ENCODE results near the gene SWI5. TPM values are rescaled to one million over a fixed set of nuclear protein-coding genes. Genes with fewer than 3 reads are reported as not detected.
A peak's percentile ranks its signal among the peaks of the same experiment; 100 is the strongest.
"Not testable (repeated sequence)": the region's sequence is repeated elsewhere in the genome, so short reads cannot be mapped to it uniquely, and the experiment has no call there.

The SWI5 gene
- total and polyA plus RNA-seq, 5 donors from 2014 or later = 10.6 to 27.1 (median 20.9) TPM

- H3K4me3 ChIP-seq (ENCODE audit: low read depth, low read length) = peak within 1 kb of the TSS; percentile 83
These were observed 673 bp upstream of the SWI5 start, which contains the start of gene GOLGA2 for GRCh38 chr9:128275198-128276007. TSS of gene GOLGA2 (minus strand) at chr9:128276007. CDS start at chr9:128275976, 31 bp downstream.

GRCh38 chr9:128276574-128277270 is 646 bp downstream of the SWI5 start:
- Histone ChIP-seq H3K27me3 (ENCODE audit: control insufficient read depth, insufficient read depth, low read length) (no peaks in the 10 kb centered on the region), H3K9me3 (ENCODE audit: control insufficient read depth in 2 of 2, low read length in 2 of 2) (no peaks in the 10 kb centered on the region), H3K4me1 (ENCODE audit: control insufficient read depth, insufficient read depth, low read length, poor library complexity, severe bottlenecking) (peaks cover 20% of the 10 kb centered on the region), H3K36me3 (ENCODE audit: control insufficient read depth, insufficient read depth, low read length) (peaks cover 7% of the 10 kb centered on the region), H3K4me3 (ENCODE audit: low read depth, low read length) (peak overlapping the region; percentile 71), H3K27ac (ENCODE audit: insufficient read depth, low read length, poor library complexity, severe bottlenecking) (peak overlapping the region; percentile 82)
- no peak for DNase-seq
- Mint-ChIP-seq H3K27me3 (peaks cover 4% of the 10 kb centered on the region), H3K27ac (peak overlapping the region; percentile 96 to 98 (median 98)), H3K9me3 (peaks cover 0 to 2% (median 0%) of the 10 kb centered on the region in 7 donors), H3K4me3 (peak overlapping the region; percentile 97 to 99 (median 98)), H3K36me3 (peaks cover 9% of the 10 kb centered on the region), H3K4me1 (peaks cover 12 to 50% (median 31%) of the 10 kb centered on the region in 4 donors)
- ATAC-seq (ENCODE audit: low read depth in 2 of 2) = no peak

More at GRCh38 chr9:128275198-128276007, 673 bp upstream of the SWI5 start, which contains the start of gene GOLGA2:
- peak within 1 kb of the TSS; percentile 97 to 99 (median 98) for H3K4me3 Mint-ChIP-seq
- no peaks in the 10 kb centered on the region for H3K9me3 ChIP-seq (ENCODE audit: control insufficient read depth in 2 of 2, low read length in 2 of 2)
- peak; percentile 50 to 52 for ATAC-seq (ENCODE audit: low read depth in 2 of 2)
- peaks cover 0 to 2% (median 0%) of the 10 kb centered on the region in 7 donors for H3K9me3 Mint-ChIP-seq
- peaks cover 20% of the 10 kb centered on the region for H3K4me1 ChIP-seq (ENCODE audit: control insufficient read depth, insufficient read depth, low read length, poor library complexity, severe bottlenecking)
- H3K27me3 ChIP-seq (ENCODE audit: control insufficient read depth, insufficient read depth, low read length) = no peaks in the 10 kb centered on the region
- DNase-seq = peak in 1 of 3 donors; percentile 14
- H3K27me3 Mint-ChIP-seq = peaks cover 4% of the 10 kb centered on the region
- peaks cover 16% of the 10 kb centered on the region for H3K36me3 Mint-ChIP-seq
- peaks cover 7% of the 10 kb centered on the region for H3K36me3 ChIP-seq (ENCODE audit: control insufficient read depth, insufficient read depth, low read length)
- peak within 1 kb of the TSS; percentile 82 for H3K27ac ChIP-seq (ENCODE audit: insufficient read depth, low read length, poor library complexity, severe bottlenecking)
- peaks cover 6 to 52% (median 32%) of the 10 kb centered on the region in 4 donors for H3K4me1 Mint-ChIP-seq
- H3K27ac Mint-ChIP-seq = peak within 1 kb of the TSS; percentile 96 to 98 (median 98)

GRCh38 chr9:128279088-128280073 is 3.3 kb downstream of the SWI5 start:
- H3K9me3 Mint-ChIP-seq, H3K27me3 Mint-ChIP-seq: not testable (repeated sequence)

GRCh38 chr9:128280084-128280622 is 4.1 kb downstream of the SWI5 start:
- H3K27me3 ChIP-seq (ENCODE audit: control insufficient read depth, insufficient read depth, low read length) = no peaks in the 10 kb centered on the region
- H3K36me3 Mint-ChIP-seq = peaks cover 9% of the 10 kb centered on the region
- H3K36me3 ChIP-seq (ENCODE audit: control insufficient read depth, insufficient read depth, low read length) = no peaks in the 10 kb centered on the region
- peaks cover 12 to 32% (median 17%) of the 10 kb centered on the region in 4 donors for H3K4me1 Mint-ChIP-seq
- H3K4me3 ChIP-seq (ENCODE audit: low read depth, low read length) = no peak overlapping the region
- H3K9me3 ChIP-seq (ENCODE audit: control insufficient read depth in 2 of 2, low read length in 2 of 2) = no peaks in the 10 kb centered on the region
- DNase-seq = no peak
- H3K27ac Mint-ChIP-seq = no peak overlapping the region
- H3K27ac ChIP-seq (ENCODE audit: insufficient read depth, low read length, poor library complexity, severe bottlenecking) = no peak overlapping the region
- H3K9me3 Mint-ChIP-seq = peaks cover 0 to 2% (median 0%) of the 10 kb centered on the region in 7 donors
- peaks cover 12% of the 10 kb centered on the region for H3K4me1 ChIP-seq (ENCODE audit: control insufficient read depth, insufficient read depth, low read length, poor library complexity, severe bottlenecking)
- H3K4me3 Mint-ChIP-seq = peak overlapping the region in 2 of 4 donors; percentile 14 to 91
- no peak for ATAC-seq (ENCODE audit: low read depth in 2 of 2)
- H3K27me3 Mint-ChIP-seq = no peaks in the 10 kb centered on the region

More at GRCh38 chr9:128279088-128280073, 3.3 kb downstream of the SWI5 start:
- H3K4me3 Mint-ChIP-seq = peak overlapping the region in 3 of 4 donors; percentile 22 to 91 (median 86)
- H3K4me1 Mint-ChIP-seq = peaks cover 12 to 40% (median 22%) of the 10 kb centered on the region in 4 donors
- H3K27ac ChIP-seq (ENCODE audit: insufficient read depth, low read length, poor library complexity, severe bottlenecking); H3K27me3 ChIP-seq (ENCODE audit: control insufficient read depth, insufficient read depth, low read length); H3K9me3 ChIP-seq (ENCODE audit: control insufficient read depth in 2 of 2, low read length in 2 of 2); H3K4me3 ChIP-seq (ENCODE audit: low read depth, low read length); DNase-seq; ATAC-seq (ENCODE audit: low read depth in 2 of 2); H3K36me3 ChIP-seq (ENCODE audit: control insufficient read depth, insufficient read depth, low read length); H3K36me3 Mint-ChIP-seq: not testable (repeated sequence)
- peaks cover 20% of the 10 kb centered on the region for H3K4me1 ChIP-seq (ENCODE audit: control insufficient read depth, insufficient read depth, low read length, poor library complexity, severe bottlenecking)
- H3K27ac Mint-ChIP-seq = peak overlapping the region in 2 of 3 donors; percentile 33 to 60

- H3K4me3 Mint-ChIP-seq = no peak overlapping the region
- ATAC-seq (ENCODE audit: low read depth in 2 of 2) (no peak), DNase-seq (no peak)
- no peaks in the 10 kb centered on the region for H3K36me3 ChIP-seq (ENCODE audit: control insufficient read depth, insufficient read depth, low read length)
- H3K9me3 ChIP-seq (ENCODE audit: control insufficient read depth in 2 of 2, low read length in 2 of 2) = no peaks in the 10 kb centered on the region
- H3K27ac ChIP-seq (ENCODE audit: insufficient read depth, low read length, poor library complexity, severe bottlenecking) = no peak overlapping the region
- H3K36me3 Mint-ChIP-seq = peaks cover 13% of the 10 kb centered on the region
- H3K27me3 Mint-ChIP-seq = no peaks in the 10 kb centered on the region
- H3K27me3 ChIP-seq (ENCODE audit: control insufficient read depth, insufficient read depth, low read length) = no peaks in the 10 kb centered on the region
- H3K4me1 ChIP-seq (ENCODE audit: control insufficient read depth, insufficient read depth, low read length, poor library complexity, severe bottlenecking) = no peaks in the 10 kb centered on the region
- no peak overlapping the region for H3K4me3 ChIP-seq (ENCODE audit: low read depth, low read length)
- no peak overlapping the region for H3K27ac Mint-ChIP-seq
- peaks cover 3 to 14% (median 6%) of the 10 kb centered on the region in 4 donors for H3K4me1 Mint-ChIP-seq
- H3K9me3 Mint-ChIP-seq = peaks cover 0 to 2% (median 0%) of the 10 kb centered on the region in 7 donors
These were observed 6.4 kb downstream of the SWI5 start for GRCh38 chr9:128282500-128282899.

GRCh38 chr9:128285033-128285784 is 9.1 kb downstream of the SWI5 start:
- H3K27ac ChIP-seq (ENCODE audit: insufficient read depth, low read length, poor library complexity, severe bottlenecking) = no peak overlapping the region
- H3K4me1 ChIP-seq (ENCODE audit: control insufficient read depth, insufficient read depth, low read length, poor library complexity, severe bottlenecking) = no peaks in the 10 kb centered on the region
- Mint-ChIP-seq H3K4me3 (no peak overlapping the region), H3K27ac (no peak overlapping the region), H3K4me1 (peaks cover 0 to 5% (median under 1%) of the 10 kb centered on the region in 4 donors), H3K27me3 (no peaks in the 10 kb centered on the region), H3K9me3 (no peaks in the 10 kb centered on the region), H3K36me3 (peaks cover 13% of the 10 kb centered on the region)
- H3K36me3 ChIP-seq (ENCODE audit: control insufficient read depth, insufficient read depth, low read length) = peaks cover 7% of the 10 kb centered on the region
- H3K27me3 ChIP-seq (ENCODE audit: control insufficient read depth, insufficient read depth, low read length) = no peaks in the 10 kb centered on the region
- no peak for DNase-seq
- ATAC-seq (ENCODE audit: low read depth in 2 of 2) = no peak
- H3K9me3 ChIP-seq (ENCODE audit: control insufficient read depth in 2 of 2, low read length in 2 of 2) = no peaks in the 10 kb centered on the region
- no peak overlapping the region for H3K4me3 ChIP-seq (ENCODE audit: low read depth, low read length)

Data from CD4-positive, CD25-positive, alpha-beta regulatory T cell (primary cell).